Neural cell (in vitro differentiated cells): ENCODE results near the gene TRAF3. TPM values are rescaled to one million over a fixed set of nuclear protein-coding genes. Genes with fewer than 3 reads are reported as not detected.

ENCODE experiments used
- H2AFZ ChIP-seq: fragments of 200-600, 300-800 bp; sonication (generic), shearing (Covaris generic); 2 replicates; pipeline ENCODE4 v1.6.0; 2014; ENCODE audit warnings: low read depth, mild to moderate bottlenecking, antibody characterized with exemption, low read length, moderate library complexity
- H3F3A ChIP-seq: fragments of 200-600 bp; shearing (Covaris generic); 2 replicates; pipeline ENCODE4 v1.6.1; 2016; ENCODE audit warnings: mild to moderate bottlenecking, moderate library complexity, mixed read lengths, antibody characterized with exemption, low read length; ENCODE audit not compliant: insufficient read depth, poor library complexity, severe bottlenecking
- H3K27ac ChIP-seq: fragments of 200-600, 300-800 bp; sonication (generic), shearing (Covaris generic); 2 replicates; pipeline ENCODE4 v1.5.1; 2014; ENCODE audit warnings: mild to moderate bottlenecking, low read length, moderate library complexity
- H3K27me3 ChIP-seq: fragments of 300-800, 200-600 bp; sonication (generic), shearing (Covaris generic); 2 replicates; pipeline ENCODE4 v1.6.0; 2014; ENCODE audit warnings: mild to moderate bottlenecking, low read depth, low read length, moderate library complexity; ENCODE audit not compliant: insufficient read depth
- H3K36me3 ChIP-seq: fragments of 300-800, 200-600 bp; sonication (generic), shearing (Covaris generic); 2 replicates; pipeline ENCODE4 v1.5.1; 2014; ENCODE audit warnings: mild to moderate bottlenecking, antibody characterized with exemption, low read length, moderate library complexity; ENCODE audit not compliant: insufficient read depth
- H3K4me2 ChIP-seq: fragments of 300-800, 200-600 bp; sonication (generic), shearing (Covaris generic); 2 replicates; pipeline ENCODE4 v1.6.0; 2014; ENCODE audit warnings: mild to moderate bottlenecking, low read length
- H3K4me3 ChIP-seq: fragments of 300-800, 200-600 bp; sonication (generic), shearing (Covaris generic); 2 replicates; pipeline ENCODE4 v1.5.1; 2014; ENCODE audit warnings: mild to moderate bottlenecking, low read length, moderate library complexity
- H3K79me2 ChIP-seq: fragments of 200-600 bp; shearing (Covaris generic); replicated peaks from 2 replicates; pipeline ENCODE4 v1.6.0; 2014; ENCODE audit warnings: mild to moderate bottlenecking, low read length, moderate library complexity; ENCODE audit not compliant: insufficient read depth
- H3K9ac ChIP-seq: fragments of 300-800, 200-600 bp; sonication (generic), shearing (Covaris generic); 2 replicates; pipeline ENCODE4 v1.6.1; 2016; ENCODE audit warnings: mild to moderate bottlenecking, low read length, mixed read lengths
- H3K9me2 ChIP-seq: fragments of 200-600 bp; shearing (Covaris generic); 2 replicates; pipeline ENCODE4 v1.6.1; 2016; ENCODE audit warnings: mild to moderate bottlenecking, low read length, mixed read lengths; ENCODE audit not compliant: insufficient read depth
- H3K9me3 ChIP-seq: fragments of 200-600, 300-800 bp; sonication (generic), shearing (Covaris generic); 2 replicates; pipeline ENCODE4 v1.6.1; 2016; ENCODE audit warnings: mild to moderate bottlenecking, mixed run types, low read length, moderate library complexity, mixed read lengths
- H4K20me1 ChIP-seq: fragments of 200-600 bp; shearing (Covaris generic); 2 replicates; pipeline ENCODE4 v1.6.1; 2016; ENCODE audit warnings: mild to moderate bottlenecking, mixed run types; ENCODE audit not compliant: insufficient read depth
- CTCF ChIP-seq: fragments of 450-650 bp; IDR thresholded peaks from 2 replicates; pipeline ENCODE4 v1.5.1; 2014; ENCODE audit warnings: antibody characterized with exemption, mild to moderate bottlenecking, moderate library complexity; ENCODE audit not compliant: poor library complexity, severe bottlenecking
- EP300 ChIP-seq: fragments of 450-650 bp; conservative IDR thresholded peaks from 2 replicates; pipeline ENCODE4 v1.6.1; 2014; ENCODE audit warnings: antibody characterized with exemption, mild to moderate bottlenecking, moderate library complexity; ENCODE audit not compliant: poor library complexity, severe bottlenecking
- EZH2 ChIP-seq: fragments of 200-600, 300-800 bp; shearing (Covaris generic), sonication (generic); IDR thresholded peaks from 2 replicates; pipeline ENCODE4 v1.6.1; 2014; ENCODE audit warnings: antibody characterized with exemption, low read length, borderline replicate concordance, mild to moderate bottlenecking; ENCODE audit not compliant: insufficient read depth, poor library complexity, severe bottlenecking
- POLR2AphosphoS5 ChIP-seq: IDR thresholded peaks from 2 replicates; pipeline ENCODE4 v1.6.1; 2012
- RAD21 ChIP-seq: fragments of 450-650 bp; conservative IDR thresholded peaks from 2 replicates; pipeline ENCODE4 v1.6.1; 2014; ENCODE audit warnings: antibody characterized with exemption, mild to moderate bottlenecking, moderate library complexity
- TAF1 ChIP-seq: IDR thresholded peaks from 2 replicates; pipeline ENCODE4 v1.6.1; 2012; ENCODE audit warnings: low read depth
- polyA plus RNA-seq: library from polyadenylated mRNA; depleted of rRNA; stranded (reverse); fragments of >200 nt; gene quantifications from 2 replicates; pipeline ENCODE4 v1.2.3, GENCODE V29; 2014
- TF ChIP-seq, protein P1 (sequence below): IDR thresholded peaks from 2 replicates; pipeline ENCODE4 v1.6.1; 2012; ENCODE audit warnings: borderline replicate concordance

Gene TRAF3
- polyA plus RNA-seq, 1 donor from 2014 or later = 13.3 TPM

DNA sequence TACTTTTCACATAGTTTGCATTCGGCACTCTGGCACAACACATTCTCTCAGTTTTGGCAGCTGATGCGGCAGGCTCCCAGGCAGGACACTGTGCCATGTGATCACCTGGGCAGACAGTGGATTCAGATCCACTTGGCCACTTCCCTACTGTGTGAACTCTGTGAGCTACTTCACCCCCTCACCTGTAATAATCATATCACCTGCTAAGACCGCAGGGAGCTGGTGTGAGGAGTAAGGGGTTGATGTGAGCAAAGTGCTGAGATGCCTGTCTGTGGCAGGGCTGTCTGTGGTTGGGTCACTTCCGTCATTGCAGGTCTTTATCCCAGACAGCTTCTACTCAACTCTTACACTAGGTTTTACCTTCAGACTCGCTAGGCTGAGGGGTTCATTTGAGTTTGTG lies 94.8 kb downstream of the TRAF3 start (continued):
- TF ChIP-seq CTCF (no peak), EZH2 (no peak), TAF1 (no peak)

GRCh38 chr14:102873131-102873530 lies 95.9 kb downstream of the TRAF3 start:
- Histone ChIP-seq H3K9me3 (no peaks in the 10 kb centered on the region), H4K20me1 (no peaks in the 10 kb centered on the region), H3K9me2 (no peaks in the 10 kb centered on the region), H3K4me2 (no peak overlapping the region), H3K27ac (no peak overlapping the region), H3K4me3 (no peak overlapping the region), H3K36me3 (no peaks in the 10 kb centered on the region), H3F3A (no peaks in the 10 kb centered on the region), H3K27me3 (no peaks in the 10 kb centered on the region), H3K9ac (no peak overlapping the region), H3K79me2 (no peaks in the 10 kb centered on the region), H2AFZ (no peak overlapping the region)
- TF ChIP-seq EP300 = no peak
- TF ChIP-seq TAF1 = no peak
- TF ChIP-seq POLR2AphosphoS5 = no peak
- TF ChIP-seq RAD21 = no peak
- no peak for TF ChIP-seq CTCF

- H3F3A ChIP-seq = no peaks in the 10 kb centered on the region
- no peak overlapping the region for H3K27ac ChIP-seq
- no peak overlapping the region for H3K4me3 ChIP-seq
- H3K9ac ChIP-seq = no peak overlapping the region
- no peak overlapping the region for H3K4me2 ChIP-seq
- no peaks in the 10 kb centered on the region for H3K27me3 ChIP-seq
- H2AFZ ChIP-seq = no peak overlapping the region
- no peaks in the 10 kb centered on the region for H3K79me2 ChIP-seq
- no peak for TF ChIP-seq EP300
- TF ChIP-seq, protein P1, sequence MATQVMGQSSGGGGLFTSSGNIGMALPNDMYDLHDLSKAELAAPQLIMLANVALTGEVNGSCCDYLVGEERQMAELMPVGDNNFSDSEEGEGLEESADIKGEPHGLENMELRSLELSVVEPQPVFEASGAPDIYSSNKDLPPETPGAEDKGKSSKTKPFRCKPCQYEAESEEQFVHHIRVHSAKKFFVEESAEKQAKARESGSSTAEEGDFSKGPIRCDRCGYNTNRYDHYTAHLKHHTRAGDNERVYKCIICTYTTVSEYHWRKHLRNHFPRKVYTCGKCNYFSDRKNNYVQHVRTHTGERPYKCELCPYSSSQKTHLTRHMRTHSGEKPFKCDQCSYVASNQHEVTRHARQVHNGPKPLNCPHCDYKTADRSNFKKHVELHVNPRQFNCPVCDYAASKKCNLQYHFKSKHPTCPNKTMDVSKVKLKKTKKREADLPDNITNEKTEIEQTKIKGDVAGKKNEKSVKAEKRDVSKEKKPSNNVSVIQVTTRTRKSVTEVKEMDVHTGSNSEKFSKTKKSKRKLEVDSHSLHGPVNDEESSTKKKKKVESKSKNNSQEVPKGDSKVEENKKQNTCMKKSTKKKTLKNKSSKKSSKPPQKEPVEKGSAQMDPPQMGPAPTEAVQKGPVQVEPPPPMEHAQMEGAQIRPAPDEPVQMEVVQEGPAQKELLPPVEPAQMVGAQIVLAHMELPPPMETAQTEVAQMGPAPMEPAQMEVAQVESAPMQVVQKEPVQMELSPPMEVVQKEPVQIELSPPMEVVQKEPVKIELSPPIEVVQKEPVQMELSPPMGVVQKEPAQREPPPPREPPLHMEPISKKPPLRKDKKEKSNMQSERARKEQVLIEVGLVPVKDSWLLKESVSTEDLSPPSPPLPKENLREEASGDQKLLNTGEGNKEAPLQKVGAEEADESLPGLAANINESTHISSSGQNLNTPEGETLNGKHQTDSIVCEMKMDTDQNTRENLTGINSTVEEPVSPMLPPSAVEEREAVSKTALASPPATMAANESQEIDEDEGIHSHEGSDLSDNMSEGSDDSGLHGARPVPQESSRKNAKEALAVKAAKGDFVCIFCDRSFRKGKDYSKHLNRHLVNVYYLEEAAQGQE = no peak
- TF ChIP-seq CTCF = no peak
- H4K20me1 ChIP-seq = no peaks in the 10 kb centered on the region
- no peaks in the 10 kb centered on the region for H3K9me3 ChIP-seq
- H3K9me2 ChIP-seq = no peaks in the 10 kb centered on the region
- no peaks in the 10 kb centered on the region for H3K36me3 ChIP-seq
Measured at GRCh38 chr14:102873546-102874061, 96.4 kb downstream of the TRAF3 start.
